Lower lobe of right lung (tissue), 2 donors: ENCODE measurements around the gene GK2. TPM values are rescaled to one million over a fixed set of nuclear protein-coding genes. Genes with fewer than 3 reads are reported as not detected.

Source experiments
- ATAC-seq, 2 donors: fragments of 200-7000 bp; cut with Tn5 transposase; one replicate each; pipeline ENCODE4 v1.9.1; 2020 to 2022; ENCODE audit warnings: mild to moderate bottlenecking in 2 of 2, moderate library complexity in 2 of 2
- DNase-seq: peaks from one replicate; pipeline ENCODE4 v3.0.0-alpha.2; 2020
- H3K27ac ChIP-seq: fragments of 200-600 bp; one replicate; pipeline ENCODE4 v1.8.0; 2022
- H3K27me3 ChIP-seq: fragments of 200-600 bp; one replicate; pipeline ENCODE4 v1.8.0; 2022; ENCODE audit warnings: low read depth
- H3K36me3 ChIP-seq: fragments of 200-600 bp; one replicate; pipeline ENCODE4 v1.8.0; 2022; ENCODE audit warnings: mild to moderate bottlenecking
- H3K4me1 ChIP-seq: fragments of 200-600 bp; one replicate; pipeline ENCODE4 v1.8.0; 2022
- H3K4me3 ChIP-seq: fragments of 200-600 bp; one replicate; pipeline ENCODE4 v1.8.0; 2022; ENCODE audit warnings: mild to moderate bottlenecking
- H3K9me3 ChIP-seq: fragments of 200-600 bp; one replicate; pipeline ENCODE4 v1.8.0; 2022
- CTCF ChIP-seq: fragments of 200-600 bp; IDR thresholded peaks from one replicate; pipeline ENCODE4 v1.8.0; 2022; ENCODE audit warnings: antibody characterized with exemption, mild to moderate bottlenecking
- intact Hi-C: fragments of 100-400 bp; cut with DNase I; formaldehyde crosslinking; loops from one replicate; pipeline ENCODE4 v1.11.0; 2022
- long read RNA-seq: library from polyadenylated mRNA; unstranded; transcript quantifications from one replicate; pipeline ENCODE4 v2.0.0, GENCODE V29; 2021
- total RNA-seq: library from RNA; stranded (reverse); fragmentation: NEBNext Ultra II Directional; extraction: Animal tissue kit (Norgen Biotek cat#: 25700); gene quantifications from one replicate; pipeline ENCODE4 v1.2.1, GENCODE V29; 2021
- donor health status: DM: no; HTN: yes; CAD: no; lungs with severe emphysema.

Gene GK2
- total RNA-seq = not detected
- long read RNA-seq = 0 reads

GRCh38 chr4:79408063-79408462 is at the start of gene GK2:
TSS of gene GK2 (minus strand) at chr4:79408228. CDS start at chr4:79408200, 28 bp downstream.
- ATAC-seq = no peak
- H3K27ac ChIP-seq = no peak within 1 kb of the TSS
- TF ChIP-seq CTCF = no peak
- no peaks in the 10 kb centered on the region for H3K27me3 ChIP-seq
- H3K4me3 ChIP-seq = no peak within 1 kb of the TSS
- H3K9me3 ChIP-seq = no peaks in the 10 kb centered on the region
- intact Hi-C loops = no loop called here
- H3K4me1 ChIP-seq = no peaks in the 10 kb centered on the region
- no peak for DNase-seq
- no peaks in the 10 kb centered on the region for H3K36me3 ChIP-seq

DNA sequence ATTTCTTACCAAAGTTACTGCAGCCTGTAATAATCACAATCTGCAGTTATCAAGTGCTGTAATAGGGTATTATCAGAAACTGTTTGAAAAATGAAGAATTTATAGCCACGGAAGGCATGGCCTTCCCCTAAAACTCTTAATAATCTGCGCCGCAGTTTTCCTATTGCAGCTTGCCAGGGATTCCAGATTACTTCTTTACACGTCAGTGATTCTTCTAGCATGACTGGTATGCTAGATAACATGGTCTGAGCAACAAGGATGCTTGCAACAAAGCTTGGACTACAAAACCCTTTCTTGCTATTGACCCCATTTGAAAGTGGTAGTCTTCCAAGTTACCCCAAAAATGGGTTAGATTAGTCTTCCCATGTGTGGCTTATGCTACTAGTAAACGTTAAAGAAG is 47.2 kb upstream of the GK2 start:
- ATAC-seq (no peak), DNase-seq (no peak)
- Histone ChIP-seq H3K9me3 (no peaks in the 10 kb centered on the region), H3K27ac (no peak overlapping the region), H3K4me1 (no peaks in the 10 kb centered on the region), H3K36me3 (no peaks in the 10 kb centered on the region), H3K4me3 (no peak overlapping the region), H3K27me3 (no peaks in the 10 kb centered on the region)
- no peak for TF ChIP-seq CTCF
- intact Hi-C loops = no loop called here

GRCh38 chr4:79454656-79455055 is 46.6 kb upstream of the GK2 start:
- H3K4me3 ChIP-seq = no peak overlapping the region
- DNase-seq = no peak
- no peak for ATAC-seq
- no peaks in the 10 kb centered on the region for H3K36me3 ChIP-seq
- intact Hi-C loops = no loop called here
- no peaks in the 10 kb centered on the region for H3K9me3 ChIP-seq
- no peak for TF ChIP-seq CTCF
- no peaks in the 10 kb centered on the region for H3K4me1 ChIP-seq
- no peaks in the 10 kb centered on the region for H3K27me3 ChIP-seq
- no peak overlapping the region for H3K27ac ChIP-seq

DNA sequence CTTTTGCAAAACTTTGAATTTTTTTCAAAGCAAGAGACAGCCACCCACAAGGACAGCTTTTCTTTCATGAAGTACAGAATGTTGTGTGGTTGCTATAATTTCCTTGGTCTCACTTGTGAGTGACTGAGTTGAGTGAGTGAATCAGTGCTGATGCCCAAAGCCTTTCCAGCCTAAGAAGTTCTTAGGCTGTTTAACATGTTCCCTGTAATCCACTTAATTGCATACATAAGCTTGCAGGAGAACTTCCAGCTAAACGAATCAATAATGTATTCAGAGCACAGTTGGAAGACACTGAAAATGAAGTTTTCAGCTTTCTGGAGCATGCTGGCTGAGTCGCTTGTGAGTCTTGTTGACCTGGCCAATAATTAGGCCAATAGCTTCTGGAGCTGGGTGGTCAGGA is 42.0 kb upstream of the GK2 start:
- TF ChIP-seq CTCF = no peak

DNA sequence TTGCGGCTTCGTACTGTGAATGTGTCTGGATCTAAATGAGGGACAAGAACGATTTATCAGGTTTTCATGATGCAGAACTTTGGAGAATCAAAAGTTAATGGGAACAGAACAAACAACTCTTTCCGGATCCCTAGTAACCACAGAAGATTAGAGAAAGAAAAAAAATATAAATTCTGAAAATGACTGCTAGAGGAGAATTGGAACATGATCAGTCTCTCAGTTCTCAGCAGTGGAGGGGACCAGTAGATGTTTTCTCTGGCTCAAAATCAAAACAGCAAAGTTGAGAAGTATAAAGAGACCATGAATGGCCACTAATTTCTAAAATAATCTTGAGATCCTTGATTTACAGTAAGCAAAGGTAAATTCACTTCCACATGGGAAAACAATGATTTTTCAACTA is 38.1 kb upstream of the GK2 start:
- Histone ChIP-seq H3K4me1 (no peaks in the 10 kb centered on the region), H3K4me3 (no peak overlapping the region), H3K27me3 (no peaks in the 10 kb centered on the region), H3K36me3 (no peaks in the 10 kb centered on the region), H3K27ac (no peak overlapping the region), H3K9me3 (no peaks in the 10 kb centered on the region)
- ATAC-seq = no peak
- TF ChIP-seq CTCF = no peak
- intact Hi-C loops = no loop called here
- no peak for DNase-seq

More for the DNA sequence above, 42.0 kb upstream of the GK2 start:
- DNase-seq (no peak), ATAC-seq (no peak)
- Histone ChIP-seq H3K36me3 (no peaks in the 10 kb centered on the region), H3K27ac (no peak overlapping the region), H3K4me3 (no peak overlapping the region), H3K9me3 (no peaks in the 10 kb centered on the region), H3K27me3 (no peaks in the 10 kb centered on the region), H3K4me1 (no peaks in the 10 kb centered on the region)
- intact Hi-C loops = no loop called here

GRCh38 chr4:79445371-79445781 is 37.3 kb upstream of the GK2 start:
- Histone ChIP-seq H3K4me1 (no peaks in the 10 kb centered on the region), H3K4me3 (no peak overlapping the region), H3K27me3 (no peaks in the 10 kb centered on the region), H3K27ac (no peak overlapping the region), H3K36me3 (no peaks in the 10 kb centered on the region), H3K9me3 (no peaks in the 10 kb centered on the region)
- no peak for DNase-seq
- TF ChIP-seq CTCF = no peak
- ATAC-seq = no peak
- intact Hi-C loops = no loop called here
